SU-DHL-6 (cell line): ENCODE measurements around the gene NDUFA8.

Experiments used
- H2AFZ ChIP-seq: fragments of 200-600 bp; sonication (generic); 2 replicates; pipeline ENCODE4 v1.6.1; 2014; ENCODE audit warnings: low read depth, mild to moderate bottlenecking, moderate library complexity, mixed read lengths, antibody characterized with exemption, low read length; ENCODE audit not compliant: severe bottlenecking
- H3F3A ChIP-seq: fragments of 200-600 bp; shearing (Covaris generic); 2 replicates; pipeline ENCODE4 v1.6.0; 2016; ENCODE audit warnings: antibody characterized with exemption, mild to moderate bottlenecking; ENCODE audit not compliant: insufficient read depth
- H3K27ac ChIP-seq: fragments of 200-600 bp; sonication (generic); 2 replicates; pipeline ENCODE4 v1.5.1; 2016; ENCODE audit warnings: low read depth, mild to moderate bottlenecking, low read length, moderate library complexity, mixed read lengths
- H3K27me3 ChIP-seq: fragments of 200-600 bp; sonication (generic), shearing (Covaris generic); 2 replicates; pipeline ENCODE4 v1.6.0; 2014; ENCODE audit warnings: mild to moderate bottlenecking, low read length
- H3K36me3 ChIP-seq: fragments of 200-600 bp; sonication (generic); 2 replicates; pipeline ENCODE4 v1.6.1; 2014; ENCODE audit warnings: mild to moderate bottlenecking, low read length, mixed read lengths
- H3K4me2 ChIP-seq: fragments of 300-600, 200-600 bp; shearing (Covaris generic), sonication (generic); 2 replicates; pipeline ENCODE4 v1.6.0; 2014; ENCODE audit warnings: low read length, low read depth, mild to moderate bottlenecking; ENCODE audit not compliant: poor library complexity, severe bottlenecking
- H3K4me3 ChIP-seq: fragments of 200-600 bp; sonication (generic); 2 replicates; pipeline ENCODE4 v1.5.1; 2014; ENCODE audit warnings: antibody characterized with exemption, low read length, mild to moderate bottlenecking, mixed read lengths; ENCODE audit not compliant: insufficient read depth, poor library complexity, severe bottlenecking
- H3K79me2 ChIP-seq: fragments of 200-600 bp; sonication (generic); 2 replicates; pipeline ENCODE4 v1.6.1; 2014; ENCODE audit warnings: mild to moderate bottlenecking, low read length, moderate library complexity; ENCODE audit not compliant: insufficient read depth
- H3K9ac ChIP-seq: fragments of 200-600 bp; sonication (generic); 2 replicates; pipeline ENCODE4 v1.7.0; 2014; ENCODE audit warnings: mild to moderate bottlenecking, low read length
- H3K9me2 ChIP-seq: fragments of 200-600 bp; sonication (generic); replicated peaks from 2 replicates; pipeline ENCODE4 v1.6.1; 2014; ENCODE audit warnings: low read length; ENCODE audit not compliant: insufficient read depth
- H3K9me3 ChIP-seq: fragments of 200-600 bp; sonication (generic); 2 replicates; pipeline ENCODE4 v1.6.1; 2014; ENCODE audit warnings: low read length, mixed read lengths; ENCODE audit not compliant: insufficient read depth
- H4K20me1 ChIP-seq: fragments of 200-600 bp; sonication (generic); 2 replicates; pipeline ENCODE4 v1.6.1; 2014; ENCODE audit warnings: low read depth, mild to moderate bottlenecking, antibody characterized with exemption, low read length, moderate library complexity, mixed read lengths
- CTCF ChIP-seq: fragments of 200-600 bp; sonication (generic); IDR thresholded peaks from one replicate; pipeline ENCODE4 v1.5.1; 2017; ENCODE audit warnings: antibody characterized with exemption, mild to moderate bottlenecking, low read length, moderate library complexity; ENCODE audit not compliant: insufficient read depth, poor library complexity, severe bottlenecking
- EZH2phosphoT487 ChIP-seq: fragments of 200-600 bp; sonication (generic), shearing (Covaris generic); conservative IDR thresholded peaks from 2 replicates; pipeline ENCODE4 v1.6.1; 2018; ENCODE audit warnings: mild to moderate bottlenecking, antibody characterized with exemption, low read length, moderate library complexity, mixed read lengths

Gene NDUFA8

GRCh38 chr9:122143876-122144405, 15.6 kb downstream of the NDUFA8 start:
- no peaks in the 10 kb centered on the region for H3K27me3 ChIP-seq
- no peak for TF ChIP-seq CTCF
- TF ChIP-seq EZH2phosphoT487 = no peak
- H4K20me1 ChIP-seq = no peaks in the 10 kb centered on the region
- H2AFZ ChIP-seq = no peak overlapping the region
- H3K79me2 ChIP-seq = no peaks in the 10 kb centered on the region
- peaks cover 3% of the 10 kb centered on the region; the same call in 1 of the 2 replicates for H3K36me3 ChIP-seq
- H3K4me2 ChIP-seq = no peak overlapping the region
- no peaks in the 10 kb centered on the region for H3F3A ChIP-seq
- H3K9me2 ChIP-seq = no peaks in the 10 kb centered on the region
- H3K27ac ChIP-seq = no peak overlapping the region
- H3K4me3 ChIP-seq = no peak overlapping the region
- H3K9me3 ChIP-seq = no peaks in the 10 kb centered on the region
- H3K9ac ChIP-seq = no peak overlapping the region

GRCh38 chr9:122143296-122143695, 16.3 kb downstream of the NDUFA8 start:
- Histone ChIP-seq H4K20me1 (no peaks in the 10 kb centered on the region), H3K27ac (no peak overlapping the region), H3K4me2 (no peak overlapping the region), H3K27me3 (no peaks in the 10 kb centered on the region), H3K9ac (no peak overlapping the region), H3K9me3 (no peaks in the 10 kb centered on the region), H3K9me2 (no peaks in the 10 kb centered on the region), H2AFZ (no peak overlapping the region), H3K36me3 (peaks cover 3% of the 10 kb centered on the region; the same call in 1 of the 2 replicates), H3K4me3 (no peak overlapping the region), H3F3A (no peaks in the 10 kb centered on the region), H3K79me2 (no peaks in the 10 kb centered on the region)
- no peak for TF ChIP-seq CTCF
- no peak for TF ChIP-seq EZH2phosphoT487

GRCh38 chr9:122141671-122142070, 17.9 kb downstream of the NDUFA8 start:
- H3K9me2 ChIP-seq = no peaks in the 10 kb centered on the region
- H2AFZ ChIP-seq = no peak overlapping the region
- no peaks in the 10 kb centered on the region for H4K20me1 ChIP-seq
- no peak overlapping the region for H3K4me3 ChIP-seq
- H3K4me2 ChIP-seq = no peak overlapping the region
- H3K79me2 ChIP-seq = no peaks in the 10 kb centered on the region
- H3K36me3 ChIP-seq = no peaks in the 10 kb centered on the region
- no peaks in the 10 kb centered on the region for H3K27me3 ChIP-seq
- H3K27ac ChIP-seq = no peak overlapping the region
- H3F3A ChIP-seq = no peaks in the 10 kb centered on the region
- no peak overlapping the region for H3K9ac ChIP-seq
- no peaks in the 10 kb centered on the region for H3K9me3 ChIP-seq
- TF ChIP-seq CTCF = no peak
